Stomach (tissue), 4 donors: ENCODE measurements around the gene DDX56.

ENCODE experiments used
- CTCF ChIP-seq, 7 experiments: fragments of 450-650 bp in 4 of 7; fragments of 200-600 bp in 3 of 7; sonication (generic) in 3 of 7; IDR thresholded peaks; one replicate each; pipeline ENCODE4 v1.5.1; 2016 to 2019; ENCODE audit warnings: antibody characterized with exemption in 7 of 7, control low read depth in 2 of 7, mild to moderate bottlenecking in 1 of 7
- EP300 ChIP-seq: sonication (generic); formaldehyde crosslinking; IDR thresholded peaks from one replicate; pipeline ENCODE4 v1.6.1; 2017; ENCODE audit warnings: antibody characterized with exemption
- POLR2AphosphoS5 ChIP-seq, 3 donors: sonication (generic); formaldehyde crosslinking; IDR thresholded peaks; one replicate each; pipeline ENCODE4 v1.6.1; 2016; ENCODE audit warnings: antibody characterized with exemption in 3 of 3

- no peak for TF ChIP-seq POLR2AphosphoS5 (IDR thresholded peaks at IDR 0.05)
- no peak for TF ChIP-seq CTCF (IDR thresholded peaks at IDR 0.05)
- TF ChIP-seq EP300, result no peak
Observed at GRCh38 chr7:44607141-44608068, 33.7 kb upstream of the DDX56 start.
